Breast epithelium (tissue), 4 donors: ENCODE measurements around the gene FHOD1. TPM values are rescaled to one million over a fixed set of nuclear protein-coding genes. Genes with fewer than 3 reads are reported as not detected.

Source experiments
- DNase-seq, 2 donors: peaks; one replicate each; pipeline ENCODE4 v3.0.0-alpha.2; 2019; ENCODE audit warnings: low spot score in 2 of 2
- H3K27ac ChIP-seq, 2 donors: fragments of 200-600 bp; sonication (generic) in 1 of 2; one replicate each; pipeline ENCODE4 v1.5.1; 2016 to 2019; ENCODE audit warnings: mild to moderate bottlenecking in 1 of 2
- H3K27me3 ChIP-seq, 2 donors: fragments of 200-600 bp; sonication (generic) in 1 of 2; one replicate each; pipeline versions ENCODE4 v1.5.1 to v1.6.0; 2017 to 2019; ENCODE audit warnings: control low read depth in 1 of 2, mild to moderate bottlenecking in 1 of 2
- H3K36me3 ChIP-seq: fragments of 200-600 bp; one replicate; pipeline ENCODE4 v1.5.1; 2019
- H3K4me1 ChIP-seq, 2 donors: fragments of 200-600 bp; sonication (generic); one replicate each; pipeline ENCODE4 v1.5.1; 2016 to 2019; ENCODE audit warnings: control low read depth in 1 of 2
- H3K4me3 ChIP-seq, 3 donors: fragments of 200-600 bp; sonication (generic); 1 replicate in 2 of 3; 2 replicates in 1 of 3; pipeline ENCODE4 v1.5.1; 2016 to 2019; ENCODE audit warnings: mild to moderate bottlenecking in 3 of 3, moderate library complexity in 2 of 3
- H3K9me3 ChIP-seq, 2 donors: fragments of 200-600 bp; sonication (generic) in 1 of 2; one replicate each; pipeline ENCODE4 v1.5.1; 2016 to 2019; ENCODE audit warnings: control low read depth in 1 of 2
- POLR2A ChIP-seq: fragments of 450-650 bp; IDR thresholded peaks from one replicate; pipeline ENCODE4 v1.6.1; 2016; ENCODE audit warnings: antibody characterized with exemption, mild to moderate bottlenecking, moderate library complexity
- POLR2AphosphoS5 ChIP-seq, 3 donors: sonication (generic); formaldehyde crosslinking; IDR thresholded peaks; one replicate each; pipeline ENCODE4 v1.6.1; 2017; ENCODE audit warnings: antibody characterized with exemption in 3 of 3
- intact Hi-C: fragments of 100-400 bp; cut with DNase I; formaldehyde crosslinking; loops from one replicate; pipeline ENCODE4 v1.15.1; 2023; ENCODE audit warnings: low total_unique reads
- total RNA-seq, 3 donors: library from RNA; depleted of rRNA; stranded (reverse); fragments of >200 nt; gene quantifications; one replicate each; pipeline ENCODE4 v1.1.0, GENCODE V29; 2016
- TF ChIP-seq, protein P1 (sequence below), 3 donors: fragments of 450-650 bp; IDR thresholded peaks; one replicate each; pipeline ENCODE4 v1.5.1; 2016 to 2017; ENCODE audit warnings: antibody characterized with exemption in 3 of 3, mild to moderate bottlenecking in 3 of 3, moderate library complexity in 3 of 3

Gene FHOD1
- total RNA-seq, 3 donors from 2014 or later, result 19.3 to 25.9 (median 22.6) TPM

- TF ChIP-seq POLR2A, result no peak
- no peak for TF ChIP-seq POLR2AphosphoS5 (IDR thresholded peaks at IDR 0.05)
- TF ChIP-seq, protein P1, sequence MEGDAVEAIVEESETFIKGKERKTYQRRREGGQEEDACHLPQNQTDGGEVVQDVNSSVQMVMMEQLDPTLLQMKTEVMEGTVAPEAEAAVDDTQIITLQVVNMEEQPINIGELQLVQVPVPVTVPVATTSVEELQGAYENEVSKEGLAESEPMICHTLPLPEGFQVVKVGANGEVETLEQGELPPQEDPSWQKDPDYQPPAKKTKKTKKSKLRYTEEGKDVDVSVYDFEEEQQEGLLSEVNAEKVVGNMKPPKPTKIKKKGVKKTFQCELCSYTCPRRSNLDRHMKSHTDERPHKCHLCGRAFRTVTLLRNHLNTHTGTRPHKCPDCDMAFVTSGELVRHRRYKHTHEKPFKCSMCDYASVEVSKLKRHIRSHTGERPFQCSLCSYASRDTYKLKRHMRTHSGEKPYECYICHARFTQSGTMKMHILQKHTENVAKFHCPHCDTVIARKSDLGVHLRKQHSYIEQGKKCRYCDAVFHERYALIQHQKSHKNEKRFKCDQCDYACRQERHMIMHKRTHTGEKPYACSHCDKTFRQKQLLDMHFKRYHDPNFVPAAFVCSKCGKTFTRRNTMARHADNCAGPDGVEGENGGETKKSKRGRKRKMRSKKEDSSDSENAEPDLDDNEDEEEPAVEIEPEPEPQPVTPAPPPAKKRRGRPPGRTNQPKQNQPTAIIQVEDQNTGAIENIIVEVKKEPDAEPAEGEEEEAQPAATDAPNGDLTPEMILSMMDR (IDR thresholded peaks at IDR 0.05), result no peak
- peaks cover 6% of the 10 kb centered on the region for H3K36me3 ChIP-seq
These were observed 16.2 kb downstream of the FHOD1 start for GRCh38 chr16:67230809-67231660.

DNA sequence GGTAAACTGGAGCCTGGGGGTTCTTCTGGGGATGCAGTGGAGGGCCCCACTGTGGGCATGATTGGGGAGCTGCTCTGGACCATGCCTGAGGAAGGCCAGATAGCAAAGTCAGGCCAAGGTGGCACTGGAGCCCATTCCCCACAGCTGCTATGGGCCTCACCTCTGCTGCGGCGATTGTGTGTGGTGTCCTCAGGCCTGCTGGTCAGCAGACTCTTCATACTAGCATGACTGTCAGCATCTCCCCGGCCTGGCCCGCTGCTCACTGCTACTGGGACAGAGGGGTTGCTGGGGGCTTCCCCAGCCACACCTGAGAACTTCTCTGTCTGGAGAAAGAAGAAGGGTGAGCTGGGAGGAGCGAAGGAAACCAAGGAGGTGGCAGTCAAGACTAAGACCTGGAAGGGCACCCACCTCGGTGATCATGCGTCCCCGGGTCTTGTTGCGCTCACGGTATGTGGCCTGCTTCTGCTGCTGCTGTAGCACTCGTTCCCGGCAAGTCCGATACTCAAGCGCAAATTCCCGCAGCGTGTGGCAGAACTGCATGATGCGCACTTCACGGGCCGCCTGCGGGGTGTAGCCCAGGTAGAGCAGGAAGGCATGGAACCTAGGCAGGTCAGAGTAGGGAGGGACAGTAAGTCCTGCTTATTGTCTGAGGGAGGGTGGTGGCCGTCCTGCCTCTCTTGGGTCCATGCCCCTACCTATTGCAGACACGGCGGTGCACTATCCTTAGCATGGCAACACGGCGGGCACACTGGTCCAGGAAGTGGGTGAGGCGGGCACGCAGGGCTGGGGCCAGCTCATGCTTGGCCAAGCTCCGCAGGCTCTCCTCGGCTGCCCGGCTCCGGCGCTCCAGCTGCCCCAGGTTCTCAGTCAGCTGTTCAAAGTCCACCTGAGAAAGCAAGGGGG, 17.1 kb downstream of the FHOD1 start:
- H3K4me3 ChIP-seq, result no peak overlapping the region
- peaks cover 5 to 6% of the 10 kb centered on the region in 2 donors for H3K4me1 ChIP-seq
- no peak overlapping the region for H3K27ac ChIP-seq
- H3K27me3 ChIP-seq, result no peaks in the 10 kb centered on the region
- H3K9me3 ChIP-seq, result no peaks in the 10 kb centered on the region
- intact Hi-C loops, result no loop called here
- no peak for DNase-seq
- TF ChIP-seq POLR2AphosphoS5 (IDR thresholded peaks at IDR 0.05) (no peak), POLR2A (no peak)
- TF ChIP-seq, protein P1 (IDR thresholded peaks at IDR 0.05), result no peak
- H3K36me3 ChIP-seq, result peaks cover 6% of the 10 kb centered on the region

More at GRCh38 chr16:67230809-67231660, 16.2 kb downstream of the FHOD1 start:
- intact Hi-C loops, result no loop called here
- no peak overlapping the region for H3K27ac ChIP-seq
- no peaks in the 10 kb centered on the region for H3K27me3 ChIP-seq
- H3K4me1 ChIP-seq, result peaks cover 5 to 6% of the 10 kb centered on the region in 2 donors
- H3K9me3 ChIP-seq, result no peaks in the 10 kb centered on the region
- DNase-seq, result no peak
- H3K4me3 ChIP-seq, result no peak overlapping the region

GRCh38 chr16:67228905-67229304, 18.4 kb downstream of the FHOD1 start:
- intact Hi-C loops, result no loop called here
- Histone ChIP-seq H3K9me3 (no peaks in the 10 kb centered on the region), H3K27ac (no peak overlapping the region), H3K27me3 (no peaks in the 10 kb centered on the region), H3K4me1 (peaks cover 5 to 6% of the 10 kb centered on the region in 2 donors), H3K36me3 (peaks cover 6% of the 10 kb centered on the region), H3K4me3 (no peak overlapping the region)
- no peak for TF ChIP-seq POLR2A
- no peak for TF ChIP-seq POLR2AphosphoS5 (IDR thresholded peaks at IDR 0.05)
- TF ChIP-seq, protein P1 (IDR thresholded peaks at IDR 0.05), result no peak
- DNase-seq, result no peak

- DNase-seq, result no peak
- no peaks in the 10 kb centered on the region for H3K9me3 ChIP-seq
- intact Hi-C loops, result no loop called here
- peak overlapping the region in 1 of 2 donors; percentile 85 for H3K27ac ChIP-seq
- H3K36me3 ChIP-seq, result peaks cover 6% of the 10 kb centered on the region
- TF ChIP-seq POLR2AphosphoS5 (IDR thresholded peaks at IDR 0.05) (no peak), POLR2A (no peak)
- TF ChIP-seq, protein P1 (IDR thresholded peaks at IDR 0.05), result no peak
- H3K4me1 ChIP-seq, result peaks cover 5 to 6% of the 10 kb centered on the region in 2 donors
- no peaks in the 10 kb centered on the region for H3K27me3 ChIP-seq
- H3K4me3 ChIP-seq, result peak overlapping the region; percentile 63 to 95 (median 84)
These were observed 19.1 kb downstream of the FHOD1 start for GRCh38 chr16:67228034-67228785.
